A549 (cell line): Measurements from ENCODE around the gene SLC25A18. TPM values are rescaled to one million over a fixed set of nuclear protein-coding genes. Genes with fewer than 3 reads are reported as not detected.
"Not testable (repeated sequence)": the region's sequence is repeated elsewhere in the genome, so short reads cannot be mapped to it uniquely, and the experiment has no call there.

ENCODE experiments used
- ATAC-seq, 2 experiments: fragments of 200-7000 bp in 1 of 2; fragments of >200 bp in 1 of 2; cut with Nextera tagmentation in 1 of 2; cut with Tn5 transposase in 1 of 2; 3 replicates each; pipeline versions ENCODE4 v1.8.0 to v1.9.1; 2018 to 2020; ENCODE audit warnings: mild to moderate bottlenecking in 1 of 2, moderate library complexity in 1 of 2
- CTCF ChIA-PET: fragments of 300-600 bp; sonication (Branson Sonifier 250); formaldehyde crosslinking; extraction: SDS; loops from one replicate; lab custom pipeline; 2021; ENCODE audit warnings: antibody characterized with exemption, inconsistent platforms; lab: Yijun Ruan, JAX
- POLR2A ChIA-PET: fragments of 350-600 bp; formaldehyde crosslinking; extraction: SDS; loops from one replicate; lab custom pipeline; 2021; ENCODE audit warnings: antibody characterized with exemption, inconsistent platforms; lab: Yijun Ruan, JAX
- DNase-seq, 2 experiments: peaks; one replicate each; pipeline versions ENCODE4 v3.0.0 to v3.0.0-alpha.2; 2011 to 2016; ENCODE audit warnings: low read depth in 1 of 2, low spot score in 1 of 2
- FAIRE-seq: peaks from 2 replicates; lab custom pipeline; 2011; peaks lifted over from hg19 to GRCh38; lab: Jason Lieb, UNC
- H3K27ac ChIP-seq, 2 experiments: fragments of >200 bp; sonication (Bioruptor Twin); formaldehyde crosslinking; 3 replicates each; pipeline ENCODE4 v1.5.1; 2016 to 2017
- H3K4me1 ChIP-seq: fragments of >200 bp; sonication (Bioruptor Twin); formaldehyde crosslinking; 3 replicates; pipeline ENCODE4 v1.6.1; 2016
- H3K4me2 ChIP-seq: fragments of >200 bp; sonication (Bioruptor Twin); formaldehyde crosslinking; 3 replicates; pipeline ENCODE4 v1.6.1; 2016
- H3K4me3 ChIP-seq: fragments of >200 bp; sonication (Bioruptor Twin); formaldehyde crosslinking; 3 replicates; pipeline ENCODE4 v1.5.1; 2016
- H3K9me3 ChIP-seq: fragments of >200 bp; sonication (Bioruptor Twin); formaldehyde crosslinking; 3 replicates; pipeline ENCODE4 v1.6.1; 2016
- CHD2 ChIP-seq: fragments of 150-350 bp; IDR thresholded peaks from 2 replicates; pipeline ENCODE4 v1.6.1; 2014; ENCODE audit warnings: low read length; ENCODE audit not compliant: partially characterized antibody
- ESRRA ChIP-seq: fragments of 150-350 bp; IDR thresholded peaks from 2 replicates; pipeline ENCODE4 v1.6.1; 2014; ENCODE audit warnings: mild to moderate bottlenecking, low read length, borderline replicate concordance
- GATA3 ChIP-seq: IDR thresholded peaks from 2 replicates; pipeline ENCODE4 v1.6.1; 2012; ENCODE audit warnings: borderline replicate concordance
- HEYL ChIP-seq: fragments of 250-450 bp; sonication (Bioruptor Pico); IDR thresholded peaks from 2 replicates; pipeline ENCODE4 v1.8.0; 2021; ENCODE audit warnings: mild to moderate bottlenecking, moderate library complexity
- HOXA7 ChIP-seq: fragments of 250-450 bp; sonication (Bioruptor Pico); IDR thresholded peaks from 2 replicates; pipeline ENCODE4 v1.5.0; 2020; ENCODE audit warnings: mild to moderate bottlenecking, moderate library complexity
- HOXB13 ChIP-seq: fragments of 250-450 bp; sonication (Bioruptor Pico); IDR thresholded peaks from 2 replicates; pipeline ENCODE4 v1.5.0; 2020; ENCODE audit warnings: low read depth, mild to moderate bottlenecking, moderate library complexity
- JUNB ChIP-seq: fragments of >200 bp; sonication (Bioruptor Twin); formaldehyde crosslinking; IDR thresholded peaks from 2 replicates; pipeline ENCODE4 v1.6.1; 2016
- KDM1A ChIP-seq: fragments of 200-600 bp; sonication (generic); IDR thresholded peaks from 2 replicates; pipeline ENCODE4 v1.6.1; 2016; ENCODE audit warnings: low read depth, mild to moderate bottlenecking
- KDM5A ChIP-seq: fragments of 200-600 bp; sonication (generic); IDR thresholded peaks from 2 replicates; pipeline ENCODE4 v1.6.1; 2016; ENCODE audit warnings: antibody characterized with exemption, mild to moderate bottlenecking
- MAFK ChIP-seq: fragments of 450-650 bp; IDR thresholded peaks from 2 replicates; pipeline ENCODE4 v1.6.1; 2014; ENCODE audit not compliant: partially characterized antibody
- NR3C1 ChIP-seq: fragments of >200 bp; sonication (Bioruptor Twin); formaldehyde crosslinking; IDR thresholded peaks from 3 replicates; pipeline ENCODE4 v1.6.1; 2017
- POLR2A ChIP-seq: IDR thresholded peaks from 2 replicates; pipeline ENCODE4 v1.6.1; 2012; ENCODE audit warnings: mild to moderate bottlenecking, low read length
- RARB ChIP-seq: fragments of 250-450 bp; sonication (Bioruptor Pico); IDR thresholded peaks from 2 replicates; pipeline ENCODE4 v1.8.0; 2021; ENCODE audit warnings: mild to moderate bottlenecking, moderate library complexity
- RFX5 ChIP-seq: fragments of 450-650 bp; IDR thresholded peaks from 2 replicates; pipeline ENCODE4 v1.7.1; 2014; ENCODE audit warnings: antibody characterized with exemption, mild to moderate bottlenecking, moderate library complexity
- SMC3 ChIP-seq: fragments of >200 bp; sonication (Bioruptor Twin); formaldehyde crosslinking; IDR thresholded peaks from 3 replicates; pipeline ENCODE4 v1.6.1; 2018; ENCODE audit warnings: inconsistent platforms
- ZFP36 ChIP-seq: fragments of 450-650 bp; IDR thresholded peaks from 2 replicates; pipeline ENCODE4 v1.6.1; 2014; ENCODE audit warnings: borderline replicate concordance; ENCODE audit not compliant: partially characterized antibody
- ZNF302 ChIP-seq: fragments of 250-450 bp; sonication (Bioruptor Pico); IDR thresholded peaks from 2 replicates; pipeline ENCODE4 v1.9.0; 2021; ENCODE audit warnings: inconsistent platforms, mild to moderate bottlenecking, moderate library complexity
- ZSCAN20 ChIP-seq: fragments of 250-450 bp; sonication (Bioruptor Pico); IDR thresholded peaks from 2 replicates; pipeline ENCODE4 v1.8.0; 2022; ENCODE audit warnings: mild to moderate bottlenecking, moderate library complexity
- WGBS: methylation state at CpG from one replicate; pipeline ENCODE4 v1.1.6; 2017; ENCODE audit errors: missing lambda C conversion rate; 5-methylcytosine and 5-hydroxymethylcytosine counted together
- polyA plus RNA-seq, 4 experiments: library from polyadenylated mRNA; depleted of rRNA in 3 of 4; stranded (reverse); fragments of >200 nt; fragmentation: RNase III in 1 of 4; extraction: RNeasy Plus Mini Kit Qiagen cat#74134 plus additional on column Dnase treatment in 1 of 4; gene quantifications; 2 replicates in 3 of 4; 3 replicates in 1 of 4; pipeline ENCODE4 v1.2.3, GENCODE V29; 2011 to 2017
- TF ChIP-seq, protein P1 (sequence below): IDR thresholded peaks from 2 replicates; pipeline ENCODE4 v1.6.1; 2012; ENCODE audit warnings: low read depth, borderline replicate concordance
- TF ChIP-seq, protein P2 (sequence below): fragments of 450-650 bp; IDR thresholded peaks from 2 replicates; pipeline ENCODE4 v1.6.1; 2014; ENCODE audit warnings: antibody characterized with exemption
- TF ChIP-seq, protein P3 (sequence below): fragments of >200 bp; sonication (Bioruptor Twin); formaldehyde crosslinking; IDR thresholded peaks from 2 replicates; pipeline ENCODE4 v1.6.1; 2016

Gene SLC25A18
- polyA plus RNA-seq, 2 of the 4 experiments (the other 2 are of a cell fraction), result not detected

DNA sequence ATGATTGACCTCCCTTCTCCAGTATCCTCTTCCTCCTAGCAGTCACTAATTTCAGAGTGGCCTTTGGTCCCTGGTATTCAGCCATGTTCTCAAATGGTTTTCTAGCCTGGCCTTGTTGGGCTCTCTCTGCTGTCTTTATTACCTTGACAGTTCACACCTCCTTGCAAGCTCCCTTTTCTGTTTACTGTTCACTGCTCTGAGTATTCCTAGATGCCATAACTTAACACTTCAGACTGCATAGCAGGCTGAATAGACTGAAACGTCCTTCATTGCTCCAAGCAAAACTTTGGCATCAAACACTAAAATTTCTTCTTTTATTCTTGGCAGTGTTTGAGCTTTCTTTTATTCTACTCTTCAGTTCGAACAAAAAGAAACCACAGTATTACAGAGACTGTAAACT is 49.7 kb upstream of the SLC25A18 start (continued):
- TF ChIP-seq HEYL (CRISPR knock-in tag) (no peak), CHD2 (no peak)
- TF ChIP-seq, protein P1, sequence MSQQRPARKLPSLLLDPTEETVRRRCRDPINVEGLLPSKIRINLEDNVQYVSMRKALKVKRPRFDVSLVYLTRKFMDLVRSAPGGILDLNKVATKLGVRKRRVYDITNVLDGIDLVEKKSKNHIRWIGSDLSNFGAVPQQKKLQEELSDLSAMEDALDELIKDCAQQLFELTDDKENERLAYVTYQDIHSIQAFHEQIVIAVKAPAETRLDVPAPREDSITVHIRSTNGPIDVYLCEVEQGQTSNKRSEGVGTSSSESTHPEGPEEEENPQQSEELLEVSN, result no peak

DNA sequence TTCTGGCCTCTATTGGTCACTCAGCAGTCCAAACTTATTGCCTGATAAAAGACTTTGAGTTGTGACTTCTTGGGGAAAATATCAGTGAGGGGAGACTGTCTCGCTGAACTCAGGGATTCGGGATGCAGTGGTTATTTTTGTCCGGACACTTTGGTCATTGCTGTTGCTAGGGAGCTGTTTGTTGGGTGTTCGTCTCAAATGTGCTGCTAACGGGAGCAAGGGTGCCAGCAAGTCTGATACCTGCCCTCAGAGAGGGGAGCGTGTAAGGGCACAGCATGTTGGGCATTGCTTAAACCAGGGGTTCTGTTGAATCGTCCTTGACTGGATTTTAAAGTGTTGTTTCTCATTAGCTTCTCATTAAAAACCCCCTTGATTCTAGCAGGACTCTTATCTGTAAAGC is 49.2 kb upstream of the SLC25A18 start:
- WGBS, result 55% methylated on average over 7 of the region's 7 CpGs
- POLR2A ChIA-PET, result no interaction called here
- no peak for ATAC-seq
- Histone ChIP-seq H3K9me3 (no peaks in the 10 kb centered on the region), H3K4me3 (no peak overlapping the region), H3K4me1 (no peaks in the 10 kb centered on the region), H3K27ac (no peak overlapping the region), H3K4me2 (no peak overlapping the region)
- DNase-seq, result no peak
- no peak for FAIRE-seq
- CTCF ChIA-PET, result interaction anchor here (0.9 to 2.8 kb wide), 4 partner anchors 10 to 597 kb away, joined by 3 to 8 read pairs (median 4); no protein-coding TSS in a partner anchor
- TF ChIP-seq RFX5, result no peak
- TF ChIP-seq JUNB, result no peak
- no peak for TF ChIP-seq RARB (CRISPR knock-in tag)
- TF ChIP-seq MAFK, result no peak
- TF ChIP-seq ZSCAN20 (CRISPR knock-in tag), result no peak
- TF ChIP-seq HOXA7 (CRISPR knock-in tag), result no peak
- TF ChIP-seq KDM1A, result no peak
- no peak for TF ChIP-seq HEYL (CRISPR knock-in tag)
- no peak for TF ChIP-seq NR3C1
- no peak for TF ChIP-seq CHD2
- TF ChIP-seq HOXB13, result no peak
- TF ChIP-seq SMC3, result no peak
- no peak for TF ChIP-seq ZNF302 (CRISPR knock-in tag)
- TF ChIP-seq POLR2A, result no peak
- TF ChIP-seq, protein P2, sequence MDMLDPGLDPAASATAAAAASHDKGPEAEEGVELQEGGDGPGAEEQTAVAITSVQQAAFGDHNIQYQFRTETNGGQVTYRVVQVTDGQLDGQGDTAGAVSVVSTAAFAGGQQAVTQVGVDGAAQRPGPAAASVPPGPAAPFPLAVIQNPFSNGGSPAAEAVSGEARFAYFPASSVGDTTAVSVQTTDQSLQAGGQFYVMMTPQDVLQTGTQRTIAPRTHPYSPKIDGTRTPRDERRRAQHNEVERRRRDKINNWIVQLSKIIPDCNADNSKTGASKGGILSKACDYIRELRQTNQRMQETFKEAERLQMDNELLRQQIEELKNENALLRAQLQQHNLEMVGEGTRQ, result no peak

DNA sequence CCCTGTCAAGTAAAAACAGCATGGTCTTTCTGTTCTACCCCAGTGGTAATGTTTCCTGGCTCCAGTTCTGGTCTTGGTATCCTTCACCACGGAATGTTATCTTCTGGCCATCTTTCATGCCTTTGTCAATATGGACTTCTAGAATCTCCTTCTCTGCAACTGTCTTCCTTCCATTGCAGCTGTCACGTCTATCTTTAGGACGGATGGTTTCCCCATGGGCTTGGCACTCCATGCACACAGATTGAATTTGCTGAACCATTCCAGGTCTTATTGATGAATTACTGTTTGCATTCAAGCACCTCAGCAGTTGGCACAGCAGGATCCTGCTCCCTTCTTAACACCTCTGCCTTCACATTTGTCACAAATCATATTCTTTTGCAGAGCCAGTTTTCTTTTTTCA is 44.9 kb upstream of the SLC25A18 start:
- FAIRE-seq, result no peak
- WGBS, result 53% methylated on average over 3 of the region's 3 CpGs

DNA sequence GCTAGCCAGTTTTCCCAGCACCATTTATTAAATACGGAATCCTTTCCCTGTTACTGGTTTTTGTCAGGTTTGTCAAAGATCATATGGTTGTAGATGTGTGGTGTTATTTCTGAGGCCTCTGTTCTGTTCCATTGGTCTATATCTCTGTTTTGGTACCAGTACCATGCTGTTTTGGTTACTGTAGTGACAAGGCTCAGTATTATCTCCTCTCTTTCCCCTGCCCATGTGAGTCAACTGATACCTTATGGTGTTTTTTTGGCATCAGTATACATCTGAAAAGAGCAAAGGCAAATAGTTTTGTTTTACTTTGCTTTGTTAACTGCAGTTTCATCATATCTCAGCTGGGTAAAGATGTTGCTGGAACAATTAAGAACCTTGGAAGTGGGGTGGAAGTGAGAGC is 41.3 kb upstream of the SLC25A18 start:
- H3K4me1 ChIP-seq, CTCF ChIA-PET, H3K9me3 ChIP-seq, FAIRE-seq, ATAC-seq, H3K4me3 ChIP-seq, H3K4me2 ChIP-seq, POLR2A ChIA-PET, H3K27ac ChIP-seq, DNase-seq: not testable (repeated sequence)
- 31% methylated on average over 1 of the region's 1 CpG for WGBS

More for the DNA sequence above, 44.9 kb upstream of the SLC25A18 start:
- no peak overlapping the region for H3K27ac ChIP-seq
- no peaks in the 10 kb centered on the region for H3K4me1 ChIP-seq
- ChIA-PET POLR2A (no interaction called here), CTCF (no interaction called here)
- ATAC-seq, result no peak
- H3K4me3 ChIP-seq, result no peak overlapping the region
- no peaks in the 10 kb centered on the region for H3K9me3 ChIP-seq
- no peak for TF ChIP-seq GATA3
- no peak for TF ChIP-seq KDM5A
- TF ChIP-seq, protein P3, sequence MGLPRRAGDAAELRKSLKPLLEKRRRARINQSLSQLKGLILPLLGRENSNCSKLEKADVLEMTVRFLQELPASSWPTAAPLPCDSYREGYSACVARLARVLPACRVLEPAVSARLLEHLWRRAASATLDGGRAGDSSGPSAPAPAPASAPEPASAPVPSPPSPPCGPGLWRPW, result no peak
- TF ChIP-seq ESRRA, result no peak
- TF ChIP-seq ZFP36, result no peak
- no peak for DNase-seq
- no peak overlapping the region for H3K4me2 ChIP-seq
